ENCODE data around the gene CAB39L. TPM values are rescaled to one million over a fixed set of nuclear protein-coding genes. Genes with fewer than 3 reads are reported as not detected.
A peak's percentile ranks its signal among the peaks of the same experiment; 100 is the strongest.

The CAB39L gene
- polyA plus RNA-seq, 1 donor from 2014 or later: 40.3 TPM

- Histone ChIP-seq H3K9ac (ENCODE audit: low read length) (no peak overlapping the region), H3K9me2 (ENCODE audit: insufficient read depth, low read length) (no peaks in the 10 kb centered on the region), H3K4me2 (ENCODE audit: low read length) (no peak overlapping the region)
Measured at GRCh38 chr13:49300739-49301589, 142.9 kb downstream of the CAB39L start.

DNA sequence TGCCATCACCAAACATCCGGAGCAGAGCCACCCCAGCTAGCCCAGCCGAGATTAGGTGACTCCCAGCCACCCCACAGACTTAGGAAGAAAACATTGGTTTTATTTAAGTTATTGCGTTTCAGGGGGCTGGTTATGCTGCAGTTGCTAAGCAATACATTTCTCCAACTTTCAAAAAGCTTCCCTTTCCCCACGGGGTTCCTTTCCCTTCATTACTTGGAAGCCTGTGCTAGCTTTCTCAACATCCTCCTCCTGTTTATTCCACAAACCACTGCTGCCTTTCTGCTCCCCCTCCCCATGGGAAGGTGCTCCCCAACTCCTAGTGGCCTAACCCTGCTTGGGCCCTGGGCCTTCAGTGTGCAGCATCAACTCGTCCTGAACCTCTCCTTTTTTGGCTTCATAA is 143.6 kb downstream of the CAB39L start:
- no peak overlapping the region for H3K4me2 ChIP-seq (ENCODE audit: low read length)
- no peaks in the 10 kb centered on the region for H3F3A ChIP-seq (ENCODE audit: insufficient read depth, low read length, poor library complexity, severe bottlenecking)
- H3K4me3 ChIP-seq (ENCODE audit: low read length): no peak overlapping the region
- H4K20me1 ChIP-seq (ENCODE audit: insufficient read depth): no peaks in the 10 kb centered on the region
- no peaks in the 10 kb centered on the region for H3K9me3 ChIP-seq (ENCODE audit: low read length)
- H3K36me3 ChIP-seq (ENCODE audit: insufficient read depth, low read length): no peaks in the 10 kb centered on the region
- H2AFZ ChIP-seq (ENCODE audit: low read depth, low read length): no peak overlapping the region
- no peaks in the 10 kb centered on the region for H3K27me3 ChIP-seq (ENCODE audit: insufficient read depth, low read depth, low read length)
- no peak overlapping the region for H3K27ac ChIP-seq (ENCODE audit: low read length)
- H3K79me2 ChIP-seq (replicated peaks; ENCODE audit: insufficient read depth, low read length): no peaks in the 10 kb centered on the region
- no peaks in the 10 kb centered on the region for H3K9me2 ChIP-seq (ENCODE audit: insufficient read depth, low read length)
- no peak overlapping the region for H3K9ac ChIP-seq (ENCODE audit: low read length)
- TF ChIP-seq EZH2 (IDR thresholded peaks at IDR 0.05; ENCODE audit: borderline replicate concordance, insufficient read depth, low read length, poor library complexity, severe bottlenecking): no peak
- TF ChIP-seq REST (IDR thresholded peaks at IDR 0.05; ENCODE audit: borderline replicate concordance): no peak
- no peak for TF ChIP-seq MXI1 (conservative IDR thresholded peaks at IDR 0.05; ENCODE audit: poor library complexity, severe bottlenecking)
- TF ChIP-seq CTCF (IDR thresholded peaks at IDR 0.05; ENCODE audit: poor library complexity, severe bottlenecking): no peak
- TF ChIP-seq RAD21 (conservative IDR thresholded peaks at IDR 0.05): no peak
- no peak for TF ChIP-seq SMC3 (conservative IDR thresholded peaks at IDR 0.05; ENCODE audit: poor library complexity)

More at GRCh38 chr13:49300739-49301589, 142.9 kb downstream of the CAB39L start:
- H4K20me1 ChIP-seq (ENCODE audit: insufficient read depth): no peaks in the 10 kb centered on the region
- no peaks in the 10 kb centered on the region for H3F3A ChIP-seq (ENCODE audit: insufficient read depth, low read length, poor library complexity, severe bottlenecking)
- no peaks in the 10 kb centered on the region for H3K9me3 ChIP-seq (ENCODE audit: low read length)
- H3K4me3 ChIP-seq (ENCODE audit: low read length): no peak overlapping the region
- H3K36me3 ChIP-seq (ENCODE audit: insufficient read depth, low read length): no peaks in the 10 kb centered on the region
- no peaks in the 10 kb centered on the region for H3K27me3 ChIP-seq (ENCODE audit: insufficient read depth, low read depth, low read length)
- no peak overlapping the region for H2AFZ ChIP-seq (ENCODE audit: low read depth, low read length)
- TF ChIP-seq SMC3 (conservative IDR thresholded peaks at IDR 0.05; ENCODE audit: poor library complexity) (peak; percentile 91), CTCF (IDR thresholded peaks at IDR 0.05; ENCODE audit: poor library complexity, severe bottlenecking) (peak; percentile 89), REST (IDR thresholded peaks at IDR 0.05; ENCODE audit: borderline replicate concordance) (no peak), RAD21 (conservative IDR thresholded peaks at IDR 0.05) (peak; percentile 84)
- H3K79me2 ChIP-seq (replicated peaks; ENCODE audit: insufficient read depth, low read length): no peaks in the 10 kb centered on the region
- no peak overlapping the region for H3K27ac ChIP-seq (ENCODE audit: low read length)
